HG03342 (cell line): ENCODE results near the gene CAMK1D.

ENCODE experiments used
- ATAC-seq: cut with Tn5 transposase; IDR thresholded peaks from one replicate; pipeline ENCODE4 v1.9.1; 2021; ENCODE audit warnings: mild to moderate bottlenecking, moderate library complexity; ENCODE audit not compliant: unreplicated experiment

Gene CAMK1D

DNA sequence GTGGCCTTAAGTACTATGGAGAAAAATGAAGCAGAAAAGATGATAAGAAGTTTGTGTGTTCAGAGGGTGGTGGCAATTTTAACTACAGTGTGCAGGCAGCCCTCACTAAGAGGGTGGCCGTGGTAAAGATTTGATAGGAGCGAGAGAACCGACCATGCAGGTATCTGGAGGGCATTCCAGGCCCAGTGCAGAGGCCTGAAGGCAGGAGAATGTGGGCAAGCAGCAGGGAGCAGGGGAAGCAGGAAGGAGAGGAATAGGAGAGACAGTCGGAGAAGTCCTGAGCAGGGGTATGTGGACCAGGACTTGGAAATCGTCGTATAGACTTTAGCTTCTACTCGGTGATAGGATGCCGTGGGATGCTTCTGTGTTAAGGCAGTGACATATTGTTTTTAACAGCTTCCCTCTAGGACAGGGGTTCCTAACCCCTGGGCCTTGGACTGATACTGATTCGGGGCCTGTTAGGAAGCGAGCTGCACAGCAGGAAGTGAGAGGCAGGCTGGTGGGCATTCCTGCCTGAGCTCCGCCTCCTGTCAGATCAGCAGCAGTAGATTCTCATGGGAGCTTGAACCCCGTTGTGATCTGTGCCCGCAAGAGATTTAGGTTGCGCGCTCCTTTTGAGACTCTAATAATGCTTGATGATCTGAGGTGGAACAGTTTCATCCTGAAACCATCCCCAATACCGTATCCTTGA lies 425.0 kb downstream of the CAMK1D start:
- no peak for ATAC-seq

DNA sequence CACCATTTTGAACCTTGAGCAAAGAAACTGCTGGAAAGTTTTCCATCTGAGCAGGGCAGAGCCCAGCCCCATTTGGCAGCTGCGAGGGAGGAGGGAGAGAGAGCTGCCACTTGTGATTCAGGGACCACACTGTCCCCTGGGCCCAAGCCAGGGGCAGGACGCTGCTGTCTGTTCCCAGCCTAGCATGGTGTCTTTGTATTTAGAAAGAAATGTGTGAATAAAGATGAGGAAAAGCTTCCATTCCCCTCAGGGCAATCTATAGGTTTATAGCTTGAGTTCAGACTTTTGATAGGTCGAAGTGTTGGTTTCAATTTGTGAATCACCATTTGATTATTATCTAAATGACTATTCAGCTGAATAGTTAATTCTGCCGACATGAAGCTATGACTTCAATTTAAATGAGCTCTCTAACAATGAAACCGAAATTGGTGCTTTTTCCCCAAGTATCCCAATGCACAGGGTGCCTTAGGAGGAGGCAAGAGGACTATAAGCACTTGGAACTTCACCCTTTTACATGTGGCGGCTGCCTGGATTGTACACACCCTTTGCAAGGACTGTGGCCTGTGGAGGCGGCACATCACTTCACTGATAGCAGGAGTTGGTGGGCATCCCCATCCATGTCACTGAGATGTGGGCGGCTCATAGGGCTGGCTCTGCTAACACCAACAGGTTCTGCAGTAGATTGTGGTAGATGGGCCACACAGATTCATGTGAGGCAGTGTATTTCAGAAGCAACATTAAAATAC lies 428.7 kb downstream of the CAMK1D start:
- ATAC-seq, result no peak

DNA sequence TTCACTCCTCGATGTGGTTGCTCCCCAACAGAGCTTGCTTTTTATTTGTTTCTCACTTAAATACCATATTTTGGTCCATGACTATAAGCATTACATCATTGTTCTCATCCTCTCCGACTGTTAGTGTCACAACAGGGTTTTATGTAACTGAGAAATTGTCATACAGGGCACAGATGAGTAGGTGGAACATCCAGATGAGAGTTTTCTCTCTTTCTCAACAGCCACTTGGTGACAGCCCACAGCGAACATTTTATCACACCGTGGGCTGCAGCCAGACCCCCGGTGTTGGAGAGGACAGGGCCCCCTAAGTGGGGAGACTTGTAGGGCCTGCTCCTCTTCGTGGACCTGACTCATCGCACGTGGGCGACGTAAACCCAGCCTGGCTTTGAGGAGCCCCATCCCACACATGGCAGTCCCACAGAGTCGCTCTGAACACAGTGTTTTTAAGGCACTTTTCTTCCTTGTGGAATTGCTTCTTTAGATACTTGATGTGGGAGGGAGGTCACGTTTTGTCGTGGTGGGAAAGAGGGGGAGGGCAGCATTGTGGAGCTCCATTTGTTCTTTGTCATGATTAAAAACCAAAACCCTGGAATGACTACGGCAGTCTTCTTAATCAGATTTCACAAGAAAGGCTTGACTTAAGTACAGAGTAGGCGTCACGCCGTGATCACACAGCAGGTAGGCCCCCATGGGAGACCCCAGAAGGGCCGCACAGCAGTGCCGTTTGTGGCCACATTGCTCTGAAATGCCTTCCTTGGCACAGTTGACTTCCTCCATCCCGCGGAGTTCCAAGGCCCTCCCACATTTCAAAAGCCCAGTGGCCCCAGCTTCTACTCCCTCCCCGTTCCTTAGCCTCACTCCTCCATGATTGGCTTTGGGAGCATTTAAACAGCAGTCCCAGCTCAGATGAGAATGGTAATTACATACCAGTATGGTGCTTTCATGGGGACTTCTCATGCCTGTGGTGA lies 431.6 kb downstream of the CAMK1D start:
- no peak for ATAC-seq

DNA sequence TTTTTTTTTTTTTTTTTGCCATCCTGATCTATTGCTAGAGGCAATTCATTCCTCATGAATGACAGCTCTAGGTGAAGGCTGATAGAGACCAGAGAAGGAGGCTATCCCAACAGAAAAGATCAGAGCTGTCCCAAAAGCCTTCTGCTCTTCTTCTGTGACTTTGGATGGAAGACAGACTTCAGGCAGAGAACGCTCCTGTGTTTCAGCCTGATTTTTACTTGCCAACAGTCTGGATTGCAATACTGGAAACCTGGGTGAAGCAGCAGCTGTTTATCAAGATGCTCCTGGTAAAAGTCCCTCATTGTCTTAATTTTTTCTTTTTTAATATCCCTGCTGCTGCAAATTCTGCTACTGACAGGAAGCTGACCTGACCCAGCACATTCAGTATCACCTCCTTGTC lies 432.6 kb downstream of the CAMK1D start:
- no peak for ATAC-seq

DNA sequence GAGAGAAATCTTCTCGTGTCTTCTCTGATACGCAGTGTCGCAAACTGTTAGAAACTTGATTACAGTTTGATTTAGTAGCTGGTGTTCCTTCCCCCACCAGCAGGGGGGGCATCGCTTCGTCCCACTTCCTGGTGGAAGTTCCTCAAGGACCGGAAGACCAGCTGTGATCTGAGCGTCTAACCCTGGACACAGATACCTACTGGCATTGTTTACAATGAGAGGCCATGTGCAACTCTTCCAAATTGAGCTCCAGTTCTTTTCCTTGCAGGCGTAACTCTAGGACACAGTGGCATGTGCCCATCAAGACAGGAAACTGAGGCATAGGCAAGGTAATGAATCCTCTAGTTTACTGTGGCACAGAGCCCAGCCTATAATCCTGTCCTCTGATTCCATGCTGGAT lies 433.2 kb downstream of the CAMK1D start:
- no peak for ATAC-seq

DNA sequence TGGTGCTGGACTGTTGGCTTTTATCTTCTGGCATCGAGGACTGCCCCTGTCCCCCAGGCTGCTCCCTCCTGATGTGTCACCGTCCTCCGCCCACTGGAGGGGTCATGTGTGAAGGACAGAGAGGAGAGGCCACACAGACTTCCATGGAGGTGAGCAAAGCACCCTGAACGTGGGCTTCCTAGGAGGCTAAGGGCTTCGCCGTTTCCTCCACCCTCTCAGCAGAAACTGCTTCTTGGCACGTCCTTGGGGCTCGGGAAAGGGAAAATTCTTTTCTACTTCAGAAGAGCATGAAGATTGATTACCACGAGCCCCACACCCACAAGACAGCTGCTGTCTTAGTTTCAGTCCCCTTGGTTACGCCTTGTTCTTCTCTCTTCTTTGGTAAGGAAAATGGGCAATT lies 433.9 kb downstream of the CAMK1D start:
- no peak for ATAC-seq

DNA sequence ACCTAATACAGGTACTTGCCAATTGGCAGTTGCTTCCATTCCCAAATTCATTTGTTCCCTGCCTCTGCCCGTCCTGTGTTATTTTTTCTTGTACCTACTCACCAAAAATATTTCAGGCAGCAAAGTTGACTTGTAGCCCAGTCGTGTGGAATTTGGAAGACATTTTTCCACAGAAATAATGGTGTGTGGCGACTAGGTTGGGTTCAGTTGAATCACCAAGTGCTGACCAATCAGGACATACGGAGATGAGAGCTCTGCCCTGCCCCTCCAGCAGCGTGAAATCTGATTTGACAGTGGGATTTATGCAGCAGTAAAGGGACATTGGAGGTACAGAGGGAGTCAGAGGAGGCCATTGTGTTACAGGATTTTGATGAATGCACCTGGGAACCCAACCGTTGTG lies 435.3 kb downstream of the CAMK1D start:
- no peak for ATAC-seq

DNA sequence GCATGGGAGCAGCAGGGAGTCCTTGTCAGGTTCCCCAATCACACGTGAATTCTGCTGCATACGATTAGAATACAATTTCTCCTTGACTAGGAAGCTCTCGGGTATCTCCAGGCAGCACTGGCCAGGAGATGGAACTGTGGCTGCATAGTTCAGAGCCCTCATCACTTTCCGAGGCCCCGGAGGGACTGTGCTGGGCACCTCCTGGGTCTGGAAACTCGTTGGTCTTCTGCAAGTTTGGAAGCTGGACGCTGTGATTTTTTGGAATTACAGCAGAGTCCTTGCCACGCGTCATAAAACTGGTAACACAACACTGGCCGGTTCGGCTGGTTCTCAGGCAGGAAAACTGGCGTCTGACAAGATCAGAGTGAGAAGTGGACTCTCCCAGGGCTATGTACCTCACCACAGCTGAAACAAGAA lies 436.1 kb downstream of the CAMK1D start:
- no peak for ATAC-seq

DNA sequence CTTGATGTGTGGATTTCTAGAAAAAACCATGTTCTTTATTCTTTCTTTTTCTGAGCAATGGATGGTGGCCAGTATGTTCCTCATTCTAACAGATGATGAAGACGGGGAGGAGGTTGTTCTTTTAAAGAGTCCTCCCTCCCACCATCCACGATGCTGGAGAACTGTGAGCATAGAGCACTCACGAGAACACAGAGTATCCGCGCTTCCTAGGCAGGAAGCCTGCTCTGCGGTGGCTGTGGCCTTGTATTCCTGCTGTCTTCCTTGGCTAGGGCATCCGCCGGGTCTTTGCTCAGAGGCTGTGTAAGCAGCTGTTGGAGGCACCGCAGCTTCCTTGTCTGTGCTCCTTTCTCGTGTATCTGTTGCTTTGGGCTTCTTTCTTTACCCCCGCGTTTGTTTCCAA lies 437.9 kb downstream of the CAMK1D start:
- ATAC-seq, result no peak

DNA sequence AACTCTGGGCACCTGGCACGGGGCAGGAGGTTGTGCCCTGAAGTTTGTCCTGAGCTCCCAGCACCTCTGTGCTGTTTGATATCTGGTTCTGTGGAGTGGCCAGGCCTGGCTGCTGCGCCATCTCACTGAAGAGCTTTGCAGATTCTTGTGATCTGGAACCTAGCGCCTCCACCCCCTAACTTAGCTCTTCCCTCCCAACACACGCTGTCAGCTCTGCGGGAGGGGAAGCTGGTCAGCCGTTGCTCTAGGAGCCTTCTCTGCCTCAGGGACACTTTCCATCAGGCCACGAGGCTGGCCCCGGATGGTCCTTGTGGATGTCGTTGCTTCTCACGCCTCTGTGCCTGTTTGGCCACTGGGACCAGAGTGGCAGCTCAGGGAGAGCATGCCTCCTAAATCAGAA lies 438.9 kb downstream of the CAMK1D start:
- no peak for ATAC-seq

DNA sequence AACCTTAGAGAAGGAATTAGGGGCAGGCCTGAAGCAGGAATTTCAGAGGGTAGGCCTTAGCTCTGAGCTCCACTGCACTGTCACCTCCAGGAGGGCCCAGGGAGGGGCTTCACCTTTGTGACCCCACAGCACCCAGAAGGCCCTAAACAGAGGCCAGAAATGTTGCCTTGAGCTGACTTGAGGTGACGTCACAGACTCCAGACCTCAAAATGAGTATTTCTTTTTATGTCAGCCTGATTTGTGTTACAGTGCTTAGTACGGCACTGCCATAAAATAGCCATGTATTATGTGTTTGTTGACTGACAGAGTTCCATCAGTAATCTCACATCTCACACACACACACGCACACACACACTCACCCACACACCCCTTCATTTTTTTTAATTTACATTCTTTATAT lies 440.9 kb downstream of the CAMK1D start:
- ATAC-seq, result no peak

DNA sequence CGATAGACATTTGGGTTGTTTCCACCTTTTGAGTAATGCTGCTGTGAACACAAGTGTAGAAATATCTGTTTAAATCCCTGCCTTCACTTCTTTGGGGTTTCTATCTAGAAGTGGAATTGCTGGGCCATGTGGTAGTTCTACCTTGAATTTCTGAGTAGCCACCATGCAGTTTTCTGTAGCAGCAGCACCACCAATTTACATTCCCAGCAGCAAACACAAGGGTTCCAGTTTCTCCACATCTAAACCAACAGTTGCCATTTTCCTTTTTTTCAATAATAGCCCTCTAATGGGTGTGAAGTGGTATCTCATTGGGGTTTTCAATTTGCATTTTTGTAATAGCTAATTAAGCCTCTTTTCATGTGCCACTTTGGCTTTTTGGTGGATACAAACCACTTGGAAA lies 442.4 kb downstream of the CAMK1D start:
- no peak for ATAC-seq

DNA sequence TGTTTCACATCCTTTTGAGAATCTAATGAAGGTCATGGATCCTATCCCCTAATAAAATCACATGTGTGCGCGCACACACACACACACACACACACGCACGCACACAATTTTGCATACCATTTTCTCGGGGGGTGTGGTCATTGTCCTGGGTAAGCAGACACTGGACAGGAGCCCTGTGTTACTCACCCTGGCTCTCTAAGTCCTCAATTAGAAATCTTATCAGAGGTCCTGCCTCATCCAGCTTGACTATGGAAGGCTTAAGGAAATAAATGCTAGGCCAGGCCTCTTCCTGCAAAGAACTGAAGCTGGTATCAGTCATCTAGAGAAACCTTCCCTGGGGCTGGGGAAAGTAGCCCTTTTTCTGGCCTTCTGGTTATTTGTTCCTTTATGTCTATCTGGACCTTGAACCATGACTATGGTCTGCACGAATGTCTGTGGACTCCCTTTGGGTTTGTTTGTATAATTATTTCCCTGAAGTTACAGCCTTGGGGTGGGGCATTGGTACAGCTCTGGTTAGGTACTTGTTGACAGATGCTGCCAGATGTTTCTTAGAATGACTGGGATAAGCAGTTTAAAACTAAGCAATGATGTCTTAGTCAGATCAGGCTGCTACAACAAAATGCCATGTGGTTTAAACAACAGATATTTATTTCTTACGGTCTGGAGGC lies 443.7 kb downstream of the CAMK1D start:
- no peak for ATAC-seq

DNA sequence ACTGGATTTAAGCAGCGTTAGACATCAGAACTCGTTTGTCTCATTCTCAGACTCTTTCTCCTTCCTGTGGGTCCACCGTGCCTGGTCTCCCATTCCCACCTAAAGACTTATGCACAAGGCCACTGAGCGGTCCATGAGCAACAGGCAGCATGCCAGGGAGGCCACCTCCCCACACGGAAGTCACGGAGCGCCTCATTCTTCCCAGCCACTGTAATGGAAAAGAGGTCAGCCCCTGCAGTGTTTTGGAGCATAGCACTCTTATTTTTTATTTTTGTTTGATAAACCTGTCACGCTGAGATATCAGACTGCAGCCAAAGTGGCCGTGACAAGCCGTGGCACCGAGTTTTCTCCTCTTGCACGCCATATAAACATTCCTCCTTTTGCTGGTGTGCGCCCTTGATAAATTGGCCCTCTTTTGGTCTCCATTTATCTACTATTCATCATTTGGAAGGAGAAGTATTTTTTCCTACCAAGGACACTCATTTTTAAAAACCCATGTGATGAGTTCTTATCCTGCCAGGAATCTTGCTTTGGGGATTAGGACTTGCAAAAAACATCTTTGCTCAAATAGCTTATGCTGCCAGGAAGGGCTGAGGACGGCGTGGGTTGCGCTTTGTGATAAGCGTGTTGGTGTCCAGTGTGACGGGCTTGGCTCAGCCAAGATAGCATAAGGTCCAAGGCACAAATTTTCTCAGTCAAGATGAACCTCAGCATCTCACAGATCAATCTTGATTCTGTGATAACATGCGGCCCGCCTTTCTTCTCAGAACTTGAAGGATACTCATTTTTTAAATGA lies 446.2 kb downstream of the CAMK1D start:
- no peak for ATAC-seq

DNA sequence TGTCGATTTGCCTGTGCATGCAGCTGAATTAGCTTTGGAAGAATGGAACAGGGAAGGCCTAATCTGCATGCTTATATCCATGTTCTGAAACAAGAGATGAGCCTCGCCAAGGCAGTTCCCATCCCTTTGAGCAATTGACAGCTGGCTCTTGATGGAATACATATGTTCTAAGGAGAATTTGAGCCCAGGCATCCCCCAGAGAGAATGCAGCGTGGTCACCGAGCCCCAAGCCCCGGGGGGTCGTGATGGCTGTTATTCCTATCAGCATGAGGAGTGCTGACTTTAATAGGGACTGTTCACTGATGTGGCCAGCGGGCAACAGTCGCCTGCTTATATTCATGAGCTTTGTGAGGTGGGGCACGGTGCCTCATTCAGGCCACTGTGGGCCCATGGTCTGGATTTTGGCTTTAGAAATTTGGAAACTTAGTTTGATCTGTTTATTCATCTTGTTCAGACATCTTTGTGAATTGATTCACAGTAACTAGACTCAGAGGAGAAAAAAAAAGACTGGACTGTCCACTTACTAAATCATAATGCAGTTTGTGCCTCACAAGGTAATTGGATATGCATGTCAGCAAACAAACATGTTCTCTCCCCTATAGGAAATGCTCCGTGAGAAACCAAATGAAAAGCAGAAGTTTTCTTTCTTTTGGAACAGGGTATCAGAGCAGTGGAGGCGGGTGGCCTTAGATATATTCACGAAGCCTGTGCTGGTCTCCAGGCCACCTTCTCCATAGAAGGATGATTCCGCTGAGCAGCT lies 447.2 kb downstream of the CAMK1D start:
- ATAC-seq, result no peak

DNA sequence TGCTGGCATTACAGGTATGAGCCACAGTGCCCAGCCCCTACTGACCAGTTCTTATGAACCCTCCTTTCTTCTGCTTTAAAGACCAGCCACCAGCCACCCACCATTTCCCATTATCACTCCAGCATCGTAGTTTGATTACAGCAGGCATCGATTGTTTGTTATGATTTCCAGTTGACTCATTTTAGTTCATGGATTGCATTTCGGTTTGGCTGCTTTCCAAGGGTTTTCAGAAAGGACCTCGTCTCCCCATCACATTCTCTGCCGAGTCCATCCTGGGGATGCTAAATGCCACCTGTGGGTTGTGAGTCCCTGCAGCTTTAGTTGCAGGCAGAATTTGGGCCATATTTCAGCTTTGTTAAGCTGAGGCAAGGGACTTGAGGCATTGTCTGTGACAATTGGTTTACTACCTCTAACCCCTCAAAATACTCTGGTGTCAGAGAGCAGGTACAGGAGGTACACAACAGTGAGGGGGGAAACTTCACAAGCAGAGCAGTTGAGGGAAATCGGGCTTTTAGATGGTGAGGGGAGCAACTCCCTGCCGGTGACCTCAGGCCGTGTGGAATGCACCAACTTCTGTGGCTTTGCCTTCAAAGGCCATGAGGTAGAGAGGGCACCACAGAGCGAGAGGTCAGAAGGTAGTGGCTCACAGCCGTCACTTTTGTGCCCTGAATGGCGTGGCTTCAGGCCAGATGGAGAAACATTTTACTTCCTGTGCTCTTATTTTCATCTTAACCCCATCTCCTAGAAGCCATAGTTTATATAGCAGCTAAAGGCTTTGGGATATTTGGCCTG lies 448.3 kb downstream of the CAMK1D start:
- ATAC-seq, result no peak

DNA sequence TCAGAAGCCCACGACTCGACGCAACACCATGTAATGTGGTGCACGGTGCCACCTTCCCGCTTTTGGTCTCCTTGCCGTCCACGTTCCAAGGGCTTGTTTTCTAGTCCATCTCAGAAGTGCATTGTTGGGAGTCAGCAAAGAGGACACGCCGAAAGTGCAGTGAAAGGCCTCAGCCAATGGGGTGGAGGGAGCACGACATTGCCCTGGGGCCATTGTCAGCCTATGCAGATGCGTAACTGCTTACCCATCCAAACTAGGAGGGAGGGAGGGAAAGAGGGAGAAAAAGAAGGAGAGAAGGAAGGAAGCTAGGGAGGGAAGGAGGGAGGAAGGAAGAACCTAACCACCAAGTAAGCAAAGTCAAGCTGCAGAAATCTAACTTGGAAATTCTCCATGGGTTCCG lies 449.8 kb downstream of the CAMK1D start:
- no peak for ATAC-seq

DNA sequence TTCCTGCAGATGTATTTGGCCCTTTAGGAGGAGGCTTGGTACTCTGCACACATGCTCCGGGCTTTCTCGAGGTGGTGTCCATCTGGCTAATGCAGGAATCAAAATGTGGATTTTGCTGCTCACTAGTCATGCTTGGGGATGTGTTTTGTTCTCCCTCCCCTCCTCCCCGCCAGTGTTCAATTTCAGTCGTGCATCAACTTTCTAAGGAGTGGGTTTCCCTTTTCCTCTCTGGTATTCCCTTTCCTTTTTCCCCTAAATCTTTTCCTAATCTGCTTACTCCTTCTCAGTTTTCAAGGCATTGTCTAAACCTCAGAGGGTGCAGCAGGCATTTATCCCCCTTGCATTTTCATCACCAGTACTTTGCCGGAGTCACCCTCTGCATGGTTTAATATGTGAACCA lies 450.4 kb downstream of the CAMK1D start:
- no peak for ATAC-seq

DNA sequence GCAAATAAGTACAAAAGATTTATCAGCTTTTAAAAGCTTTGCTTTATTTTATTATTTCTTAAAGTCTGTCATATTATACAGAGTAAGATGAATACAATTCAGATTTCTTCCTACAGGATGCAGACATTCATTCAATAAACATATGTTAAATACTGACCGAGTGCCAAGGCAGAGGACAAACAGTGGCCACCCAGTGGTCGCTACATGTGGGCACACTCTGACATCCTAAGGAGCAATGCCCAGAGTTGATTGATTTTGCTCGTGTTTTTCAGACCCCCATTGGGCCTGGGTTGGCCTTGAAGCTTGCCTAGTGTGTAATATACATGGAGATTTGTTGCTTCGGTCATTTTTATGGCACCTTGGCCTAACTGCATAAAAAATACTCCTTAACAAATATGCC lies 451.0 kb downstream of the CAMK1D start:
- ATAC-seq, result no peak
